T-helper 2 cell (primary cell): ENCODE results near the gene B3GALT5.
"Not testable (repeated sequence)": the region's sequence is repeated elsewhere in the genome, so short reads cannot be mapped to it uniquely, and the experiment has no call there.

Source experiments
- DNase-seq, 5 experiments: peaks; one replicate each; pipeline versions ENCODE4 v3.0.0 to v3.0.0-alpha.2; 2012 to 2022
- total RNA-seq, 2 donors: gene quantifications; one replicate each; lab custom pipeline; 2026; lab: John Stamatoyannopoulos, UW

The B3GALT5 gene
- total RNA-seq: 0 reads per million in 2 donors

GRCh38 chr21:39612233-39613040 lies at the start of gene B3GALT5:
Gene B3GALT5, plus strand, starts transcription at chr21:39612940. Its CDS starts 47,620 bp downstream, at chr21:39660560.
- DNase-seq: no peak

- no peak for DNase-seq
Observed at GRCh38 chr21:39564200-39564599, 48.5 kb upstream of the B3GALT5 start.

- no peak for DNase-seq
Observed at GRCh38 chr21:39567180-39567972, 45.4 kb upstream of the B3GALT5 start.

- no peak for DNase-seq
Observed at GRCh38 chr21:39568361-39568760, 44.4 kb upstream of the B3GALT5 start.

GRCh38 chr21:39575775-39576174 lies 37.0 kb upstream of the B3GALT5 start:
- no peak for DNase-seq

- no peak for DNase-seq
Observed at GRCh38 chr21:39576518-39577128, 36.1 kb upstream of the B3GALT5 start.

GRCh38 chr21:39579734-39580332 lies 32.9 kb upstream of the B3GALT5 start:
- no peak for DNase-seq

- DNase-seq: no peak
Observed at GRCh38 chr21:39580744-39581143, 32.0 kb upstream of the B3GALT5 start.

- DNase-seq: no peak
Observed at GRCh38 chr21:39581414-39581813, 31.3 kb upstream of the B3GALT5 start.

GRCh38 chr21:39582749-39583148 lies 30.0 kb upstream of the B3GALT5 start:
- DNase-seq: no peak

GRCh38 chr21:39583586-39583985 lies 29.2 kb upstream of the B3GALT5 start:
- not testable (repeated sequence) for DNase-seq

- no peak for DNase-seq
Observed at GRCh38 chr21:39587376-39587775, 25.4 kb upstream of the B3GALT5 start.

GRCh38 chr21:39588884-39589283 lies 23.9 kb upstream of the B3GALT5 start:
- no peak for DNase-seq

GRCh38 chr21:39593522-39593921 lies 19.2 kb upstream of the B3GALT5 start:
- DNase-seq: no peak

GRCh38 chr21:39595465-39595864 lies 17.3 kb upstream of the B3GALT5 start:
- DNase-seq: no peak

- no peak for DNase-seq
Observed at GRCh38 chr21:39597595-39597994, 15.1 kb upstream of the B3GALT5 start.

GRCh38 chr21:39599191-39599970 lies 13.4 kb upstream of the B3GALT5 start:
- DNase-seq: no peak

GRCh38 chr21:39601187-39601928 lies 11.4 kb upstream of the B3GALT5 start:
- no peak for DNase-seq

GRCh38 chr21:39602076-39602689 lies 10.6 kb upstream of the B3GALT5 start:
- no peak for DNase-seq

GRCh38 chr21:39602793-39603192 lies 9.9 kb upstream of the B3GALT5 start:
- DNase-seq: no peak

GRCh38 chr21:39604951-39605350 lies 7.8 kb upstream of the B3GALT5 start:
- no peak for DNase-seq
